Hepatocyte (in vitro differentiated cells): ENCODE results near the gene MAST2.

ENCODE experiments used
- CTCF ChIP-seq: fragments of 200-600 bp; sonication (generic); IDR thresholded peaks from 2 replicates; pipeline ENCODE4 v1.5.1; 2016; ENCODE audit warnings: antibody characterized with exemption, mild to moderate bottlenecking; ENCODE audit not compliant: poor library complexity
- EZH2 ChIP-seq: fragments of 200-600 bp; sonication (generic); IDR thresholded peaks from 2 replicates; pipeline ENCODE4 v1.6.1; 2016; ENCODE audit warnings: antibody characterized with exemption, mild to moderate bottlenecking, borderline replicate concordance

- TF ChIP-seq CTCF = no peak
- no peak for TF ChIP-seq EZH2
These were observed 265.1 kb downstream of the MAST2 start for GRCh38 chr1:46068525-46068924.
